Measurements from ENCODE around the gene INTS4.
"Not testable (repeated sequence)": the region's sequence is repeated elsewhere in the genome, so short reads cannot be mapped to it uniquely, and the experiment has no call there.

INTS4 gene

GRCh38 chr11:78031629-78032028 is 37.2 kb upstream of the INTS4 start:
- no peak overlapping the region for H3K4me2 ChIP-seq (ENCODE audit: low read length)
- peaks cover 12% of the 10 kb centered on the region for H3K4me1 ChIP-seq
- H2AFZ ChIP-seq: peak overlapping the region; percentile 62
- H3K4me3 ChIP-seq (ENCODE audit: low read depth, low read length): no peak overlapping the region
- H3K9ac ChIP-seq: no peak overlapping the region
- no peak for TF ChIP-seq CTCF (IDR thresholded peaks at IDR 0.05)
- no peaks in the 10 kb centered on the region for H3K27me3 ChIP-seq (ENCODE audit: control insufficient read depth, insufficient read depth, low read length)
- no peaks in the 10 kb centered on the region for H3K79me2 ChIP-seq
- H3K27ac ChIP-seq: no peak overlapping the region
- H3K9me3 ChIP-seq (ENCODE audit: control insufficient read depth, low read length): no peaks in the 10 kb centered on the region
- H3K36me3 ChIP-seq (ENCODE audit: control insufficient read depth, insufficient read depth, low read length): no peaks in the 10 kb centered on the region

- Histone ChIP-seq H3K4me3 (ENCODE audit: low read depth, low read length) (no peak overlapping the region), H3K9me3 (ENCODE audit: control insufficient read depth, low read length) (no peaks in the 10 kb centered on the region), H3K27ac (peak overlapping the region; percentile 51), H3K4me2 (ENCODE audit: low read length) (no peak overlapping the region), H3K4me1 (peaks cover 12% of the 10 kb centered on the region), H3K36me3 (ENCODE audit: control insufficient read depth, insufficient read depth, low read length) (no peaks in the 10 kb centered on the region), H2AFZ (peak overlapping the region; percentile 70), H3K27me3 (ENCODE audit: control insufficient read depth, insufficient read depth, low read length) (no peaks in the 10 kb centered on the region), H3K79me2 (no peaks in the 10 kb centered on the region), H3K9ac (no peak overlapping the region)
- no peak for TF ChIP-seq CTCF (IDR thresholded peaks at IDR 0.05)
Observed at GRCh38 chr11:78030429-78031325, 36.2 kb upstream of the INTS4 start.

GRCh38 chr11:78028423-78028822 is 34.0 kb upstream of the INTS4 start:
- H3K9ac ChIP-seq; H3K36me3 ChIP-seq (ENCODE audit: control insufficient read depth, insufficient read depth, low read length); H3K27ac ChIP-seq; H3K79me2 ChIP-seq; H3K4me3 ChIP-seq (ENCODE audit: low read depth, low read length); H3K27me3 ChIP-seq (ENCODE audit: control insufficient read depth, insufficient read depth, low read length); H3K9me3 ChIP-seq (ENCODE audit: control insufficient read depth, low read length); H3K4me2 ChIP-seq (ENCODE audit: low read length); H2AFZ ChIP-seq: not testable (repeated sequence)
- H3K4me1 ChIP-seq: peaks cover 12% of the 10 kb centered on the region

GRCh38 chr11:78027759-78028158 is 33.3 kb upstream of the INTS4 start:
- H3K27me3 ChIP-seq (ENCODE audit: control insufficient read depth, insufficient read depth, low read length): no peaks in the 10 kb centered on the region
- no peaks in the 10 kb centered on the region for H3K36me3 ChIP-seq (ENCODE audit: control insufficient read depth, insufficient read depth, low read length)
- H3K9me3 ChIP-seq (ENCODE audit: control insufficient read depth, low read length): no peaks in the 10 kb centered on the region
- H3K27ac ChIP-seq: no peak overlapping the region
- H3K4me1 ChIP-seq: peaks cover 12% of the 10 kb centered on the region
- H3K4me3 ChIP-seq (ENCODE audit: low read depth, low read length): no peak overlapping the region
- H3K4me2 ChIP-seq (ENCODE audit: low read length): no peak overlapping the region
- H3K9ac ChIP-seq: no peak overlapping the region
- no peak for TF ChIP-seq CTCF (IDR thresholded peaks at IDR 0.05)
- H2AFZ ChIP-seq: no peak overlapping the region
- H3K79me2 ChIP-seq: no peaks in the 10 kb centered on the region

GRCh38 chr11:78025378-78025777 is 30.9 kb upstream of the INTS4 start:
- Histone ChIP-seq H2AFZ (no peak overlapping the region), H3K4me2 (ENCODE audit: low read length) (no peak overlapping the region), H3K27me3 (ENCODE audit: control insufficient read depth, insufficient read depth, low read length) (no peaks in the 10 kb centered on the region), H3K9me3 (ENCODE audit: control insufficient read depth, low read length) (no peaks in the 10 kb centered on the region), H3K4me3 (ENCODE audit: low read depth, low read length) (no peak overlapping the region), H3K27ac (no peak overlapping the region), H3K36me3 (ENCODE audit: control insufficient read depth, insufficient read depth, low read length) (no peaks in the 10 kb centered on the region), H3K9ac (no peak overlapping the region), H3K79me2 (no peaks in the 10 kb centered on the region), H3K4me1 (peaks cover 6% of the 10 kb centered on the region)
- TF ChIP-seq CTCF (IDR thresholded peaks at IDR 0.05): no peak

Measured in parathyroid adenoma (tissue), 2 donors.